Stimulated activated CD8-positive, alpha-beta memory T cell treated with anti-CD3 and anti-CD28 coated beads, Interleukin-12 subunit alpha, Interleukin-12 subunit beta, amount 100 ng/mL, for 1 hour (primary cell): ENCODE results near the gene ACACB.

Experiments used
- DNase-seq: peaks from one replicate; pipeline ENCODE4 v3.0.0-alpha.2; 2020; ENCODE audit warnings: low read depth

The ACACB gene

DNA sequence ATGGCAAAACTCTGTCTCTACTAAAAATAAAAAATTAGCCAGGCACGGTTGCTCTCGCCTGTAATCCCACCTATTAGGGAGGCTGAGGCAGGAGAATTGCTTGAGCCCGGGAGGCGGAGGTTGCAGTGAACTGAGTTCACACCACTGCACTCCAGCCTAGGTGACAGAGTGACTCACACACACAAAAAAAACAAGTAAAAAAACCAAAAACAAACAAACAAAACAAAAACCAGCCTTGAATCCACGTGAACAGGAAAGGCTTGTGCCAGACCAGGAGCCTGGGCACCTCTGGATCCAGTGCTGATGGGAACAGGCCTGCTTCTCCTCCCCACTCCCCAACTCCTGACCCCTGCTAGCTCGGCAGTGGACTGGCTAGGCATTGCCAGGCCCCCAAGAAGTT is 189.2 kb downstream of the ACACB start:
- no peak for DNase-seq

DNA sequence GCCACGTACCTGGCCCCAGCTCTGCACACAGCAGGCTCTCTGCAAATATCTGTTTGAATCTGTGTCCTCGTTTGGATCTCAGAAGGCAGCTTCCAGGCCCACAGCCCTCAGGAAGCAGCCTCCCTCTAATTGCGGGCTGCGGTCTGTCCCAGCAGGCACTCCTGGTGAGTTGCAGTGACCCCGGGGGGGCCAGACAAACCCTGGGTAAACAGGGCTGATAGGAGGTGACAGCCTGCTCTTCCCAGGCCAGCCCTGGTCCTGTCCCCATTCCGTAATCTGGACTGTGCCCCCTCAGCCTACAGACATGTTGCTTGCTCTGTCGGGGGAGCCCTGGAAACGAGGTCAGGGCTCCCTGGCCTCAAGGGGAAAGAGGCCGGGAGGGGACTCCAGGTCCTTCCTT is 190.7 kb downstream of the ACACB start:
- DNase-seq = no peak

DNA sequence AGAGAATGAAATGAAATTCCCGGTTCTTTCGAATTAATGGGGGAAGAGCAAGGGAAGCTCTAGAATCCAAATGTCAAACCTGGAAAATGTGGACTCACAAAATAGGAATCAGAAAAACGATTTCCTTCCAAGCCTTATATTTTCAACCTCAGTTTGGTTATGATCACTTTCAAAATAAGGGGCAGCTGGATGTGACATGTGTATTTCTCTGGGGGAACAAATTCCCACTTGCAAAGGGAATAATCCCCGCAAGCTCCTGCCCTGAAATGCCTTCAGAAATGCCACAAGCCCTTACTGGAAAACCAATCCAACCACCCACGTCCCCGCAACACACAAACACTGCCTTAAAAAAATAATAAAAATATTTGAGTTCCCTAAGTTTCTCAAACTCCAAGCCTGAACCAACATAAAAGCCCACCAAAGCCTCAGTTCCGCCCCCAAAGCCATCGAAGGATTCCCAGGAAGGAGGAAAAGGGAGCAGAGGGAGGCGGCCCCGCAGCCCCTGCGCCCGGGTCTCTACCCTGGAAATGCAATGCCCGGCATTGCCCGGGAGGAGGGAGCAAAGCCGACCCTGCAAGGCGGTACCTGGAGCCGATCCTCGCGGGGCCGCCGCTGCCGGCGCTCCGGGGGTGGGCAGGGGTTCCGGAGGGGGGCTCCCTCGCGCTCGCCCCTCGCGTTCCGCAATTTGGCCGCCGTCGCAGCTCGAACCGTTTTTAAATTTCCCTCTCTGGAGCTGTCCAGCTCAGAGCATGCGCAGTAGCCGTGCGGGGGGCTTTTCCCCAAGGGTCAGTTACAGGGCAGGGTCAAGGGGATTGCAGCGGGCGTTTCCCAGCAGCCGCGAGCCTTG is 192.4 kb downstream of the ACACB start, which contains the start of gene FOXN4:
FOXN4 (minus strand) TSS at position 751 of the 847 bp plus-strand sequence. CDS start 963 bp downstream, outside the sequence.
- no peak for DNase-seq

DNA sequence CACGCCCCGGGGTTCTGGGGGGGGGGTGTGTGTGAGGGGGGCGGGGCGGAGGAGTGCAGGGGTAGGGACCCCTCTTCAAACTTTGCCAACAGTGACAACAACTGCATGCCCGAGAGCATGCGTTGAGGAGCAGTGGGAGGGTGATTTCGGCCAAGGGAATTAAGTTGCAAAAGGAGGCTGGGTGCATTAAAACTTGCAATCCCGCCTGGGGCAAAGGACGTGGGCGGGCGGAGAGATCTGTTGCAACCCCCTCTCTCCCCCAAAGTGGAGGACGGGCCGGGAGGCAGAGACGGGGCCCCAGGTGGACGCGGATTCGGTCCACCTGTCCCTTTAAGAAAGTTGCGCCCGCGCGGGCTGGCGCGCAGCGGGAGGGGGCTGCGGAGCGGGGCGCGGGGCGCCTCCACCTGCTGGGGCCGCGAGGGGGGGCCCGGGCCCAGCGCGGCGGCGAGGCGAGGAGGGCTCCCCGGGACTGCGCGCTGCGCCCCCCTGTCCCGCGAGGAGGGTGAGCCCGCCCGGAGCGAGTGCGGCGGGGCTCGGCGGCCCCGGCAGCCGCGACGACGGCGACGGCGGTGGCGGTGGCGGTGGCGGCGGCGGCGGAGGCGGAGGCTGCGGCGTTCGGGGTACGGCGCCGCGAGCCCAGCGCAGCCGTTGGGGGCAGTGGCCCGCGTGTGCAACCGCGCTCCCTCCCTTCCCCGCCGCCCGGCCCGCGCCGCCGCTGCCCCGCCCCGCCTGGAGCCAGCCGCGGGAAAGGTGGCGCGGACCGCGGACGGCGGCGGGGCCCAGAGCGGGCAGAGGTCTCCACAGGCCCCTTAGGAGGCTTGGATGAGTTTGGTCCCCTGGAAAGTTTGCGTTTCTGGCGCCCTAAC is 193.2 kb downstream of the ACACB start:
- no peak for DNase-seq

DNA sequence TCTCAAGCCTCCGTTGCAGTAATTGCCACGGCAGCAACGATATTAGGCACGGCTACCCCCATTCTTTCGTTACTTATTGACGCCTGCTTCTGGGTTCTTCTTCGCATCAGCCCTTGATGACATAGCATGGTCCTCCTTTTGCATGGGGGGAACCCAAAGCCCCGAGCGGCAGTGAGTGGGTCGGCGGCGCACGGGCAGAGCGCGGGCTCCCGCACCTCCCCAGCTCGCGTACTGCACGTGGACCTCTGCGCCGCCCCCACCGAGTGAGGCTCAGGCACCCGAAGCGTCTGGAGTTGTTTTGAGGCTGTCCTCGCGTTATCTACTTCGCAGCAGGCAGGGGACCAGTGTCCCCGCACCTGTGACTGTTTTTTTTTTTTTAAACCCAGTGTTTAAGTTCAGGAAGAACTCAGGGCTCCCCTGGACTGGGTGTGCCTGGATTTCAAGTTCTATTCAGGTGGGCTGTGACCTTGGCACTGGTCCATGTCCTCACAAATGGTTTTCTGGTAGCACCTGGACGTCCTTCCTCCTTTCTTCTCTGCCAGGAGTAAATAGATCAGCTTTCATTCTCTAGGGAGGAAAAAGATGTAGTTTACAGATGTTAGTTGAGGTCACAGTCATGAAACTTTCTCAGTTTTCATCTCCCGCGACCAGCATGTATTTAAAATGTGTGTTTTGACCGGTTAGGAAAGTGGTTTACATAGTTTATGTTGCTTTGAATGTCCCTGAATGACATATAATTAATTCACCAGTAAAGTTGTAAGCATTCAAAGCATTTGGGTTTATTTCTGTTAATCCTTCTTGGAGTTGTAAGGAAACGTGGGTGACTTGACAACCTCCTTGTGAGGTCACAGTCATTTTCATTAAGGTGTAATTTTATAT is 194.1 kb downstream of the ACACB start:
- no peak for DNase-seq
